SK-N-SH treated with all-trans-retinoic acid at 6 μM for 48 hours (cell line): ENCODE data around the gene SLCO3A1.

ENCODE experiments used
- ATAC-seq: fragments of 200-7000 bp; cut with Tn5 transposase; 3 replicates; pipeline ENCODE4 v1.9.1; 2020; ENCODE audit warnings: mild to moderate bottlenecking, moderate library complexity
- ARNTL ChIP-seq: fragments of 450-650 bp; formaldehyde crosslinking; IDR thresholded peaks from 2 replicates; pipeline ENCODE4 v1.5.0; 2020; ENCODE audit warnings: low read depth, mild to moderate bottlenecking, moderate library complexity, borderline replicate concordance
- BACH2 ChIP-seq: fragments of 250-450 bp; sonication (Bioruptor Pico); IDR thresholded peaks from 2 replicates; pipeline ENCODE4 v1.9.0; 2021; ENCODE audit warnings: mild to moderate bottlenecking, borderline replicate concordance
- CSDC2 ChIP-seq: fragments of 250-450 bp; sonication (Bioruptor Pico); IDR thresholded peaks from 2 replicates; pipeline ENCODE4 v1.5.0; 2020; ENCODE audit warnings: mild to moderate bottlenecking, moderate library complexity
- ESRRG ChIP-seq: fragments of 250-450 bp; sonication (Bioruptor Pico); IDR thresholded peaks from 2 replicates; pipeline ENCODE4 v1.6.1; 2021; ENCODE audit warnings: mild to moderate bottlenecking
- ISL1 ChIP-seq: fragments of 250-450 bp; sonication (Bioruptor Pico); IDR thresholded peaks from 2 replicates; pipeline ENCODE4 v2.1.2; 2022; ENCODE audit warnings: mild to moderate bottlenecking, moderate library complexity
- OSR1 ChIP-seq: fragments of 250-450 bp; sonication (Bioruptor Pico); IDR thresholded peaks from 2 replicates; pipeline ENCODE4 v1.8.0; 2022; ENCODE audit warnings: moderate library complexity, mild to moderate bottlenecking, inconsistent platforms
- PPARA ChIP-seq: fragments of 250-450 bp; sonication (Bioruptor Pico); IDR thresholded peaks from 2 replicates; pipeline ENCODE4 v1.5.0; 2020; ENCODE audit warnings: mild to moderate bottlenecking, borderline replicate concordance
- SNAI2 ChIP-seq: fragments of 250-450 bp; sonication (Bioruptor Pico); IDR thresholded peaks from 2 replicates; pipeline ENCODE4 v1.5.0; 2020; ENCODE audit warnings: mild to moderate bottlenecking, moderate library complexity
- TCF4 ChIP-seq: fragments of 250-450 bp; sonication (Bioruptor Pico); IDR thresholded peaks from 2 replicates; pipeline ENCODE4 v1.8.0; 2021; ENCODE audit warnings: mild to moderate bottlenecking, moderate library complexity, borderline replicate concordance
- TOX ChIP-seq: fragments of 250-450 bp; sonication (Bioruptor Pico); IDR thresholded peaks from 2 replicates; pipeline ENCODE4 v1.8.0; 2021; ENCODE audit warnings: mild to moderate bottlenecking, moderate library complexity, borderline replicate concordance
- ZC3H10 ChIP-seq: fragments of 250-450 bp; sonication (Bioruptor Pico); IDR thresholded peaks from 2 replicates; pipeline ENCODE4 v1.5.1; 2021; ENCODE audit warnings: mild to moderate bottlenecking, moderate library complexity
- ZNF565 ChIP-seq: fragments of 450-650 bp; formaldehyde crosslinking; conservative IDR thresholded peaks from 2 replicates; pipeline ENCODE4 v1.5.0; 2020; ENCODE audit warnings: low read depth, mild to moderate bottlenecking, moderate library complexity
- ZNF70 ChIP-seq: fragments of 450-650 bp; formaldehyde crosslinking; IDR thresholded peaks from 2 replicates; pipeline ENCODE4 v1.5.0; 2020; ENCODE audit warnings: mild to moderate bottlenecking, moderate library complexity
- TF ChIP-seq, protein P1 (sequence below): fragments of 250-450 bp; sonication (Bioruptor Pico); IDR thresholded peaks from 2 replicates; pipeline ENCODE4 v1.8.0; 2021; ENCODE audit warnings: low read depth, mild to moderate bottlenecking, moderate library complexity, borderline replicate concordance
- TF ChIP-seq, protein P2 (sequence below): fragments of 250-450 bp; sonication (Bioruptor Pico); IDR thresholded peaks from 2 replicates; pipeline ENCODE4 v1.5.1; 2020; ENCODE audit warnings: low read depth, mild to moderate bottlenecking, moderate library complexity
- TF ChIP-seq, protein P3 (sequence below): fragments of 250-450 bp; sonication (Bioruptor Pico); IDR thresholded peaks from 2 replicates; pipeline ENCODE4 v1.5.0; 2020; ENCODE audit warnings: mild to moderate bottlenecking, moderate library complexity
- TF ChIP-seq, protein P4 (sequence below): fragments of 250-450 bp; sonication (Bioruptor Pico); IDR thresholded peaks from 2 replicates; pipeline ENCODE4 v1.5.1; 2021; ENCODE audit warnings: mild to moderate bottlenecking, moderate library complexity

SLCO3A1 gene

DNA sequence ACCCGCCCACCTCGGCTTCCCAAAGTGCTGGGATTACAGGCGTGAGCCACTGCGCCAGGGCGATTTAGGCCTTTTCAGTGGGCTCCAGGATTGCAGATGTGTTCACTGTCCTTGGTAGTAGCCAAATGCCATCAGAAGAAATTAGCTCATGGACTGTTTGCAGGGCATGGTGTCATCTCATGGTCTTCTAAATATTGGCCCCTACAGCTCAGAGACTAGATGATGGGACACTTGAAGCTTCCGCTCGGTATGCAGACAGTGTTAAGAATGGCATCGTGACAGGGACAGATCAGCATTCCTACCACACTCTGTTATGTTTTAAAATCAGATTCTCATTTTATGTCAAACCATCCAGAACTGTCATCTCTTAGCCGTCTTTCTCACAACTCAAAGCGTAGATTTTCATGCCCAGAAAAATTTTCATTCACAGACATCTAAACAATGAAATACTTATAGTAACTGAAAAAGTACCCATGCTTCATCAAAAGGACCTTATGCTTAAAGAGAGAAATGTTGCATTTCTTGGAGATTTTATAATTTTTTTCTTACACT lies 24.9 kb downstream of the SLCO3A1 start:
- no peak for ATAC-seq
- TF ChIP-seq PPARA (CRISPR knock-in tag) = no peak
- TF ChIP-seq ARNTL (CRISPR knock-in tag) = no peak
- TF ChIP-seq CSDC2 (CRISPR knock-in tag) = no peak
- TF ChIP-seq, all 23 proteins: peak for 0

DNA sequence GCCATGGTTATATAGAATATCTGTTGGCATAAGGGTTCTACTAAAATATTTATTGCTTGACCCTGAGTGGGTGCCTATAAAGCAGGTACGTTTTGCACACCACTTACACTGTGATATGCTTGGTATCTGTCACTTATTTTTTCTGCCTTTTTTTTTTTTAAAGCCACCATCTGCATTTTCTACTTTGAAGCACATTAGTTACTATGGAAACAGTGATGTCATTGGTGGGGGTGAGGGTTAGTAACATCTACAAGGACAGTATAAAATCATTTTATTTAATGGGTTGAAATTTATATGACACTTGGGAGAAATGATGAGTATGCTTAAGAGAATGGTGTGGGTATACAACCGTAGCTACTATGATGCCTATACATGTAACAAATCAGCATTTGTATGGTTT lies 25.6 kb downstream of the SLCO3A1 start:
- no peak for ATAC-seq

DNA sequence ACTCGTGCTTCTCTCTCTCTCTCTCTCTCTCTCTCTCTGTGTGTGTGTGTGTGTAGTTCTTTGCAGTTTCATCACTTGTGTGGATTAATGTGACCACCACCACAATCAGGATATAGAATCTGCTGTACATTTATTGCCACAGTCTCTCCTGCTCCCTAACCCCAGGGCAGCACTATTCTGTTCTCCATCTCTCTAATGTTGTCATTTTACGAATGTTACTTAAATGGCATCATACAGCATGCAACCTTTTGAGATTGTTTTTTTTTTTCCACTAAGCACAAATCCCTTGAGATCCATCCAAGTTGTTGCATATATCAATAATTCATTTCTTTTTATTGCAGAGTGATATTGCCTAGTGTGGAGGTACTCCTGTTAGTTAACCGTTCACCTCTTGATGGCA lies 26.9 kb downstream of the SLCO3A1 start:
- ATAC-seq = no peak
- TF ChIP-seq, protein P1, sequence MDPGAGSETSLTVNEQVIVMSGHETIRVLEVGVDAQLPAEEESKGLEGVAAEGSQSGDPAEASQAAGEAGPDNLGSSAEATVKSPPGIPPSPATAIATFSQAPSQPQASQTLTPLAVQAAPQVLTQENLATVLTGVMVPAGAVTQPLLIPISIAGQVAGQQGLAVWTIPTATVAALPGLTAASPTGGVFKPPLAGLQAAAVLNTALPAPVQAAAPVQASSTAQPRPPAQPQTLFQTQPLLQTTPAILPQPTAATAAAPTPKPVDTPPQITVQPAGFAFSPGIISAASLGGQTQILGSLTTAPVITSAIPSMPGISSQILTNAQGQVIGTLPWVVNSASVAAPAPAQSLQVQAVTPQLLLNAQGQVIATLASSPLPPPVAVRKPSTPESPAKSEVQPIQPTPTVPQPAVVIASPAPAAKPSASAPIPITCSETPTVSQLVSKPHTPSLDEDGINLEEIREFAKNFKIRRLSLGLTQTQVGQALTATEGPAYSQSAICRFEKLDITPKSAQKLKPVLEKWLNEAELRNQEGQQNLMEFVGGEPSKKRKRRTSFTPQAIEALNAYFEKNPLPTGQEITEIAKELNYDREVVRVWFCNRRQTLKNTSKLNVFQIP (CRISPR knock-in tag) = no peak
- TF ChIP-seq, protein P2, sequence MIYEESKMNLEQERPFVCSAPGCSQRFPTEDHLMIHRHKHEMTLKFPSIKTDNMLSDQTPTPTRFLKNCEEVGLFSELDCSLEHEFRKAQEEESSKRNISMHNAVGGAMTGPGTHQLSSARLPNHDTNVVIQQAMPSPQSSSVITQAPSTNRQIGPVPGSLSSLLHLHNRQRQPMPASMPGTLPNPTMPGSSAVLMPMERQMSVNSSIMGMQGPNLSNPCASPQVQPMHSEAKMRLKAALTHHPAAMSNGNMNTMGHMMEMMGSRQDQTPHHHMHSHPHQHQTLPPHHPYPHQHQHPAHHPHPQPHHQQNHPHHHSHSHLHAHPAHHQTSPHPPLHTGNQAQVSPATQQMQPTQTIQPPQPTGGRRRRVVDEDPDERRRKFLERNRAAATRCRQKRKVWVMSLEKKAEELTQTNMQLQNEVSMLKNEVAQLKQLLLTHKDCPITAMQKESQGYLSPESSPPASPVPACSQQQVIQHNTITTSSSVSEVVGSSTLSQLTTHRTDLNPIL = no peak
- TF ChIP-seq TOX (CRISPR knock-in tag) (no peak), ARNTL (CRISPR knock-in tag) (no peak), CSDC2 (CRISPR knock-in tag) (no peak), ESRRG (CRISPR knock-in tag) (no peak), OSR1 (CRISPR knock-in tag) (no peak), SNAI2 (CRISPR knock-in tag) (no peak)
- TF ChIP-seq, protein P3, sequence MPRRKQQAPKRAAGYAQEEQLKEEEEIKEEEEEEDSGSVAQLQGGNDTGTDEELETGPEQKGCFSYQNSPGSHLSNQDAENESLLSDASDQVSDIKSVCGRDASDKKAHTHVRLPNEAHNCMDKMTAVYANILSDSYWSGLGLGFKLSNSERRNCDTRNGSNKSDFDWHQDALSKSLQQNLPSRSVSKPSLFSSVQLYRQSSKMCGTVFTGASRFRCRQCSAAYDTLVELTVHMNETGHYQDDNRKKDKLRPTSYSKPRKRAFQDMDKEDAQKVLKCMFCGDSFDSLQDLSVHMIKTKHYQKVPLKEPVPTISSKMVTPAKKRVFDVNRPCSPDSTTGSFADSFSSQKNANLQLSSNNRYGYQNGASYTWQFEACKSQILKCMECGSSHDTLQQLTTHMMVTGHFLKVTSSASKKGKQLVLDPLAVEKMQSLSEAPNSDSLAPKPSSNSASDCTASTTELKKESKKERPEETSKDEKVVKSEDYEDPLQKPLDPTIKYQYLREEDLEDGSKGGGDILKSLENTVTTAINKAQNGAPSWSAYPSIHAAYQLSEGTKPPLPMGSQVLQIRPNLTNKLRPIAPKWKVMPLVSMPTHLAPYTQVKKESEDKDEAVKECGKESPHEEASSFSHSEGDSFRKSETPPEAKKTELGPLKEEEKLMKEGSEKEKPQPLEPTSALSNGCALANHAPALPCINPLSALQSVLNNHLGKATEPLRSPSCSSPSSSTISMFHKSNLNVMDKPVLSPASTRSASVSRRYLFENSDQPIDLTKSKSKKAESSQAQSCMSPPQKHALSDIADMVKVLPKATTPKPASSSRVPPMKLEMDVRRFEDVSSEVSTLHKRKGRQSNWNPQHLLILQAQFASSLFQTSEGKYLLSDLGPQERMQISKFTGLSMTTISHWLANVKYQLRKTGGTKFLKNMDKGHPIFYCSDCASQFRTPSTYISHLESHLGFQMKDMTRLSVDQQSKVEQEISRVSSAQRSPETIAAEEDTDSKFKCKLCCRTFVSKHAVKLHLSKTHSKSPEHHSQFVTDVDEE = no peak
- TF ChIP-seq, protein P4, sequence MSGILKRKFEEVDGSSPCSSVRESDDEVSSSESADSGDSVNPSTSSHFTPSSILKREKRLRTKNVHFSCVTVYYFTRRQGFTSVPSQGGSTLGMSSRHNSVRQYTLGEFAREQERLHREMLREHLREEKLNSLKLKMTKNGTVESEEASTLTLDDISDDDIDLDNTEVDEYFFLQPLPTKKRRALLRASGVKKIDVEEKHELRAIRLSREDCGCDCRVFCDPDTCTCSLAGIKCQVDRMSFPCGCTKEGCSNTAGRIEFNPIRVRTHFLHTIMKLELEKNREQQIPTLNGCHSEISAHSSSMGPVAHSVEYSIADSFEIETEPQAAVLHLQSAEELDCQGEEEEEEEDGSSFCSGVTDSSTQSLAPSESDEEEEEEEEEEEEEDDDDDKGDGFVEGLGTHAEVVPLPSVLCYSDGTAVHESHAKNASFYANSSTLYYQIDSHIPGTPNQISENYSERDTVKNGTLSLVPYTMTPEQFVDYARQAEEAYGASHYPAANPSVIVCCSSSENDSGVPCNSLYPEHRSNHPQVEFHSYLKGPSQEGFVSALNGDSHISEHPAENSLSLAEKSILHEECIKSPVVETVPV (CRISPR knock-in tag) = no peak

More for the DNA sequence above, 25.6 kb downstream of the SLCO3A1 start:
- TF ChIP-seq BACH2 (CRISPR knock-in tag) (no peak), SNAI2 (CRISPR knock-in tag) (no peak), ISL1 (CRISPR knock-in tag) (no peak), OSR1 (CRISPR knock-in tag) (no peak), TCF4 (CRISPR knock-in tag) (no peak), CSDC2 (CRISPR knock-in tag) (no peak), ZNF70 (CRISPR knock-in tag) (no peak), ZNF565 (CRISPR knock-in tag) (no peak), ESRRG (CRISPR knock-in tag) (no peak), ZC3H10 (CRISPR knock-in tag) (no peak)
- TF ChIP-seq, protein P3 = no peak
- TF ChIP-seq, protein P2 = no peak
- TF ChIP-seq, protein P4 (CRISPR knock-in tag) = no peak
- TF ChIP-seq, protein P1 (CRISPR knock-in tag) = no peak
